ENCODE results near the gene CCL11. TPM values are rescaled to one million over a fixed set of nuclear protein-coding genes. Genes with fewer than 3 reads are reported as not detected.

The CCL11 gene
- total RNA-seq, 2 experiments from 2014 or later: not detected

GRCh38 chr17:34269969-34270368 is 15.6 kb upstream of the CCL11 start, which contains the start of gene CCL7:
CCL7 (plus strand) TSS chr17:34270221; CDS start chr17:34270291, 70 bp downstream.
- H3K27ac Mint-ChIP-seq: no peak within 1 kb of the TSS
- no peaks in the 10 kb centered on the region for H3K9me3 Mint-ChIP-seq
- no peaks in the 10 kb centered on the region for H3K4me1 Mint-ChIP-seq
- ChIA-PET POLR2A (no interaction called here), CTCF (no interaction called here)
- H3K36me3 Mint-ChIP-seq (ENCODE audit: low read depth): no peaks in the 10 kb centered on the region
- H3K4me3 Mint-ChIP-seq: no peak within 1 kb of the TSS
- H3K27me3 Mint-ChIP-seq: peaks cover 52% of the 10 kb centered on the region
- DNase-seq: no peak

GRCh38 chr17:34275881-34276280 is 9.7 kb upstream of the CCL11 start:
- H3K4me1 Mint-ChIP-seq: no peaks in the 10 kb centered on the region
- ChIA-PET POLR2A (no interaction called here), CTCF (no interaction called here)
- no peak overlapping the region for H3K27ac Mint-ChIP-seq
- no peak overlapping the region for H3K4me3 Mint-ChIP-seq
- H3K36me3 Mint-ChIP-seq (ENCODE audit: low read depth): no peaks in the 10 kb centered on the region
- H3K27me3 Mint-ChIP-seq: peaks cover 55% of the 10 kb centered on the region
- DNase-seq: no peak
- H3K9me3 Mint-ChIP-seq: no peaks in the 10 kb centered on the region

GRCh38 chr17:34276826-34277225 is 8.7 kb upstream of the CCL11 start:
- ChIA-PET POLR2A (no interaction called here), CTCF (no interaction called here)
- Mint-ChIP-seq H3K36me3 (ENCODE audit: low read depth) (no peaks in the 10 kb centered on the region), H3K27me3 (peaks cover 53% of the 10 kb centered on the region), H3K9me3 (no peaks in the 10 kb centered on the region), H3K4me3 (no peak overlapping the region), H3K27ac (no peak overlapping the region), H3K4me1 (no peaks in the 10 kb centered on the region)
- DNase-seq: no peak

GRCh38 chr17:34283571-34283970 is 2.0 kb upstream of the CCL11 start:
- no peak for DNase-seq
- no peaks in the 10 kb centered on the region for H3K36me3 Mint-ChIP-seq (ENCODE audit: low read depth)
- no peak overlapping the region for H3K4me3 Mint-ChIP-seq
- POLR2A ChIA-PET: no interaction called here
- H3K9me3 Mint-ChIP-seq: no peaks in the 10 kb centered on the region
- H3K27ac Mint-ChIP-seq: no peak overlapping the region
- peaks cover 34% of the 10 kb centered on the region for H3K27me3 Mint-ChIP-seq
- H3K4me1 Mint-ChIP-seq: no peaks in the 10 kb centered on the region
- CTCF ChIA-PET: no interaction called here

- no peak for DNase-seq
- Mint-ChIP-seq H3K4me1 (no peaks in the 10 kb centered on the region), H3K9me3 (no peaks in the 10 kb centered on the region), H3K27ac (no peak overlapping the region), H3K36me3 (ENCODE audit: low read depth) (no peaks in the 10 kb centered on the region), H3K4me3 (no peak overlapping the region), H3K27me3 (peaks cover 15% of the 10 kb centered on the region)
- ChIA-PET POLR2A (no interaction called here), CTCF (no interaction called here)
Observed at GRCh38 chr17:34287875-34288274, 2.3 kb downstream of the CCL11 start.

- DNase-seq: no peak
- peaks cover 10% of the 10 kb centered on the region for H3K27me3 Mint-ChIP-seq
- no peak overlapping the region for H3K4me3 Mint-ChIP-seq
- POLR2A ChIA-PET: no interaction called here
- no peaks in the 10 kb centered on the region for H3K36me3 Mint-ChIP-seq (ENCODE audit: low read depth)
- H3K4me1 Mint-ChIP-seq: no peaks in the 10 kb centered on the region
- no peaks in the 10 kb centered on the region for H3K9me3 Mint-ChIP-seq
- no peak overlapping the region for H3K27ac Mint-ChIP-seq
- CTCF ChIA-PET: no interaction called here
Observed at GRCh38 chr17:34290586-34290985, 5.0 kb downstream of the CCL11 start.

- CTCF ChIA-PET: interaction anchor here (1.6 kb wide), 1 partner anchor 70 kb away, joined by 4 read pairs; no protein-coding TSS in a partner anchor
- H3K4me1 Mint-ChIP-seq: no peaks in the 10 kb centered on the region
- H3K27ac Mint-ChIP-seq: no peak overlapping the region
- H3K27me3 Mint-ChIP-seq: peaks cover 12% of the 10 kb centered on the region
- DNase-seq: no peak
- no peaks in the 10 kb centered on the region for H3K9me3 Mint-ChIP-seq
- POLR2A ChIA-PET: no interaction called here
- no peak overlapping the region for H3K4me3 Mint-ChIP-seq
- no peaks in the 10 kb centered on the region for H3K36me3 Mint-ChIP-seq (ENCODE audit: low read depth)
Observed at GRCh38 chr17:34291721-34292348, 6.3 kb downstream of the CCL11 start.

GRCh38 chr17:34299027-34299426 is 13.5 kb downstream of the CCL11 start:
- no peaks in the 10 kb centered on the region for H3K36me3 Mint-ChIP-seq (ENCODE audit: low read depth)
- peaks cover 4% of the 10 kb centered on the region for H3K4me1 Mint-ChIP-seq
- no peak overlapping the region for H3K27ac Mint-ChIP-seq
- H3K4me3 Mint-ChIP-seq: no peak overlapping the region
- ChIA-PET CTCF (no interaction called here), POLR2A (no interaction called here)
- peaks cover 8% of the 10 kb centered on the region for H3K27me3 Mint-ChIP-seq
- DNase-seq: no peak
- peaks cover 4% of the 10 kb centered on the region for H3K9me3 Mint-ChIP-seq

GRCh38 chr17:34299956-34300577 is 14.5 kb downstream of the CCL11 start:
- Mint-ChIP-seq H3K27ac (no peak overlapping the region), H3K36me3 (ENCODE audit: low read depth) (no peaks in the 10 kb centered on the region), H3K27me3 (peaks cover 8% of the 10 kb centered on the region), H3K4me1 (peaks cover 4% of the 10 kb centered on the region), H3K4me3 (no peak overlapping the region), H3K9me3 (peaks cover 4% of the 10 kb centered on the region)
- ChIA-PET POLR2A (no interaction called here), CTCF (no interaction called here)
- DNase-seq: no peak

- peaks cover 7% of the 10 kb centered on the region for H3K27me3 Mint-ChIP-seq
- POLR2A ChIA-PET: no interaction called here
- H3K27ac Mint-ChIP-seq: no peak overlapping the region
- no peaks in the 10 kb centered on the region for H3K36me3 Mint-ChIP-seq (ENCODE audit: low read depth)
- no peak overlapping the region for H3K4me3 Mint-ChIP-seq
- CTCF ChIA-PET: no interaction called here
- no peak for DNase-seq
- H3K4me1 Mint-ChIP-seq: peaks cover 4% of the 10 kb centered on the region
- H3K9me3 Mint-ChIP-seq: peaks cover 4% of the 10 kb centered on the region
Observed at GRCh38 chr17:34300652-34301370, 15.3 kb downstream of the CCL11 start.

GRCh38 chr17:34301986-34302385 is 16.4 kb downstream of the CCL11 start:
- H3K4me1 Mint-ChIP-seq: peaks cover 7% of the 10 kb centered on the region
- H3K27me3 Mint-ChIP-seq: peaks cover 7% of the 10 kb centered on the region
- CTCF ChIA-PET: interaction anchor here (0.9 kb wide), 1 partner anchor 101 kb away, joined by 3 read pairs; no protein-coding TSS in a partner anchor
- H3K36me3 Mint-ChIP-seq (ENCODE audit: low read depth): no peaks in the 10 kb centered on the region
- no peak for DNase-seq
- no peak overlapping the region for H3K27ac Mint-ChIP-seq
- POLR2A ChIA-PET: no interaction called here
- no peak overlapping the region for H3K4me3 Mint-ChIP-seq
- peaks cover 4% of the 10 kb centered on the region for H3K9me3 Mint-ChIP-seq

- Mint-ChIP-seq H3K9me3 (peaks cover 4% of the 10 kb centered on the region), H3K27ac (no peak overlapping the region), H3K36me3 (ENCODE audit: low read depth) (no peaks in the 10 kb centered on the region), H3K4me3 (no peak overlapping the region), H3K27me3 (peaks cover 7% of the 10 kb centered on the region), H3K4me1 (peaks cover 13% of the 10 kb centered on the region)
- ChIA-PET POLR2A (no interaction called here), CTCF (interaction anchor here (0.9 kb wide), 1 partner anchor 102 kb away, joined by 3 read pairs; no protein-coding TSS in a partner anchor)
- no peak for DNase-seq
Observed at GRCh38 chr17:34302636-34303035, 17.1 kb downstream of the CCL11 start.

GRCh38 chr17:34303606-34304005 is 18.1 kb downstream of the CCL11 start:
- POLR2A ChIA-PET: no interaction called here
- no peak for DNase-seq
- Mint-ChIP-seq H3K4me3 (no peak overlapping the region), H3K4me1 (peaks cover 18% of the 10 kb centered on the region), H3K27ac (no peak overlapping the region), H3K36me3 (ENCODE audit: low read depth) (no peaks in the 10 kb centered on the region), H3K27me3 (peaks cover 3% of the 10 kb centered on the region), H3K9me3 (peaks cover under 1% of the 10 kb centered on the region)
- CTCF ChIA-PET: no interaction called here
